Right lung (tissue), 5 donors: Measurements from ENCODE around the gene ACADVL. TPM values are rescaled to one million over a fixed set of nuclear protein-coding genes. Genes with fewer than 3 reads are reported as not detected.
A peak's percentile ranks its signal among the peaks of the same experiment; 100 is the strongest.
"Not testable (repeated sequence)": the region's sequence is repeated elsewhere in the genome, so short reads cannot be mapped to it uniquely, and the experiment has no call there.

ENCODE experiments used
- DNase-seq, 2 donors: peaks; one replicate each; pipeline ENCODE4 v3.0.0-alpha.2; 2013
- polyA plus RNA-seq, 5 donors: library from polyadenylated mRNA; unstranded; fragments of 120-200 nt; gene quantifications; one replicate each; pipeline versions ENCODE4 v1.2.1 to v1.2.3, GENCODE V29; 2013; ENCODE audit warnings: inconsistent platforms in 1 of 5, low replicate concordance in 1 of 5; ENCODE audit not compliant: insufficient read length in 5 of 5, insufficient read depth in 1 of 5

Gene ACADVL
- polyA plus RNA-seq, 5 donors = 289 to 380 (median 360) TPM

DNA sequence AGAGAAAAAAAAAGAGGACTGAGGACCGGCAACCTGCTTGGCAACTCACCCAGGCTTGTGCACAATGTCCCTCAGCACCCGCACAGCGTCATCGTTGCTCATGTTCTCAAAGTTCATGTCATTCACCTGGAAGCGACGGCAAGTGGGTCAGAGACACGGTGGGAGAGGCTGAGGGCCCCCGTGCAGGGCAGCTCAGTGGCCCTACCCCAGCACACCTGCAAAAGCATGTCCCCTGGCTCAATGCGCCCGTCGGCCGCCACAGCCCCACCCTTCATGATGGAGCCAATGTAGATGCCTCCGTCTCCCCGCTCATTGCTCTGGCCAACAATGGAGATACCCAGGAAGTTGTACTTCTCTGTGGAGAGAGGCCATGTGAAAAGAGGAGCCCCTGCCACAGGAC lies 9.2 kb downstream of the ACADVL start:
- DNase-seq = no peak

DNA sequence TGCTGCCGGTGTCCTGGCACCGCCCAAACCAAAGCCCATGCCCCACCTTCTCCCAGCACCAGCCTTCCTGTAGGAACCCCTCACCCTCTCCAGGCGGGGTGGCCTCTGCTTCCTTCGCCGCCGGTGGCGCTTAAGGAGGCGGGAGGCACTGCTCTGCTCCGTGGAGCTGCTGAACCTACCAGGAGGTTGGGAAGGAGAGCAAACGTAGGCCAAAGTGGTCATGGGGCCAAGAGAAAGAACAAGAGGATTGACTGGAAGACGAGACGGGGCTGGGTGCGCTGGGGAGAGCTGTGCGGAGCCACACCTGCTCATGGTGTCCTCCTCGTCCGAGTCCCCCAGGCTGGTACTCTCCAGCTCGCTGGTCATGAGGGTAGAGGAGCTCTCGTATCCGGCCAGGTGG lies 9.8 kb downstream of the ACADVL start:
- DNase-seq = no peak

DNA sequence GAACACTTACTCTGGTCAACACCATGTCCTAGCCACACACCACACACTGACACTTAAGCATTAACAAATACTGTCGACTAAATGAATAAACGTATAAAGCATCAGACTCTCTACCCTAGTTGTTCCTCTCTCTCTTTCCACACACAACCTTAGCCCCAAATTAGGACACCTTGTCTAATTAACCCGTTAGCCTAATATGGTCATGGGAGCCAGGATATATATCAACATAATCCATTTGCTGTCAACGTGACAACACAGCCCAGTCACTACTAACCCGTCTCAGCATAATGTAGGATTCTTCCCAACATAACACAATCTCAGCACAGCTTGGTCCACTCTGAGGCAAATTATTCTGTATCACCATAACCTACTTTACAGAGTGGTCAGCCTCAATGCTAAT lies 12.4 kb downstream of the ACADVL start:
- DNase-seq = no peak

DNA sequence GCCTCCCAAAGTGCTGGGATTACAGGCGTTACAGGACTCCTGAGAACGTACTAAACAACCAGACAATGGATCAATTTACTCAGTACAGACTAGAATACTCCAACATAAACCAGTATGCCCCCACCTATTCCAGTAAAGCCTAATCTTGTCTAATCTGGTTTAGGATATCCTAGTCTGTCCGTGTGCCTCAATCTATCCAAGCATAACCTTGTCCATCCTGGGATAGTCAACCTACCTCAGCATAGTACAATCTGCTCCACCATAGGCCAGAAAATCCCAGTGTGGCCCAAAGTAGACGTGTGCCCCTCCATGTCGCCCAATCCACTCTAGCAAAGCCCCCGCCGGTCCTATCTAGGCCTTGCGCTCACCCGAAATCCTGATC lies 14.0 kb downstream of the ACADVL start:
- no peak for DNase-seq

DNA sequence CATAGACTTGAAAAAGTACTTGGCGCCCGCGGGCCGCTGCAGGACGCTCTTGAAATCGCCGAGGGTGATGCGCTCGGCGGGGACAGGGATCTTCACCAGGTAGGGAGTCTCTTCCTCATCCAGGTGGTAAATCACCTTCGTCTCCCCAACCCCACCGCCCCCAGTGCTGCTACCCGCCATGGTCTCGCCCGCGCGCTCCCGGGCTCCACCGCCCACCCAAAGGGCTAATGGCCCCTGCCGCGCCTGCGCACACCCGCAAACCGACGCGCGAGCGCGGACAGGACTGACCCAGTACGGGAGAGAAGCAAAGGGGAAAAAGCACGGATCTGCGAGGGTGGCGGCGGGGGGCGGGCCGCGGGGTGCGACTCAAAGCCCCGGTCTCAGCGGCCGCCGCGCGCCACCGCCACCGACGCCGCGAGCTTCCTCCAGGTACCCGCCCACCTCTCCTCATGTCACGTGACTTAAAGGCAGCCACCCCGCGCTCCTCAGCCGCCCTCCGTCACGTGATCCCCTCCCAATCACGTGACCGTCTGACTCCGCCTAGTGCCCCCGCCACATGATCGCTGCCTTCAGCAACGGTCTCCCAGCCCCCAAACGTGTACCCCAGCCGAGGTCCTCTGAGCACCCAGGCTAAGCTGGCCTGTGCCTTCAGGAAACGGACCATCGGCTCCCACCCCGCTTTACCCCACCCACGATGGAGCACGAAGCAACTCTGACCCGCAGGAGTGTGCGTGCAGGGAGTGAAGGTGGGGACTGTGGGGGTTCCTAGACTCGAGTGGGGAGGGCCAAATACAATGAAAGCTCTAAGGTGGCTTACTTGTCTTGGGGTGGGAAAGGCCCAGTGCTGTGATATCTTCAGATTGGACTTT lies 14.6 kb downstream of the ACADVL start, which contains the start of gene DVL2:
Gene DVL2 (minus strand): TSS at position 435 of the 869 bp plus-strand sequence. CDS start 255 bp downstream, at position 180.
- DNase-seq = peak; percentile 92 to 94

DNA sequence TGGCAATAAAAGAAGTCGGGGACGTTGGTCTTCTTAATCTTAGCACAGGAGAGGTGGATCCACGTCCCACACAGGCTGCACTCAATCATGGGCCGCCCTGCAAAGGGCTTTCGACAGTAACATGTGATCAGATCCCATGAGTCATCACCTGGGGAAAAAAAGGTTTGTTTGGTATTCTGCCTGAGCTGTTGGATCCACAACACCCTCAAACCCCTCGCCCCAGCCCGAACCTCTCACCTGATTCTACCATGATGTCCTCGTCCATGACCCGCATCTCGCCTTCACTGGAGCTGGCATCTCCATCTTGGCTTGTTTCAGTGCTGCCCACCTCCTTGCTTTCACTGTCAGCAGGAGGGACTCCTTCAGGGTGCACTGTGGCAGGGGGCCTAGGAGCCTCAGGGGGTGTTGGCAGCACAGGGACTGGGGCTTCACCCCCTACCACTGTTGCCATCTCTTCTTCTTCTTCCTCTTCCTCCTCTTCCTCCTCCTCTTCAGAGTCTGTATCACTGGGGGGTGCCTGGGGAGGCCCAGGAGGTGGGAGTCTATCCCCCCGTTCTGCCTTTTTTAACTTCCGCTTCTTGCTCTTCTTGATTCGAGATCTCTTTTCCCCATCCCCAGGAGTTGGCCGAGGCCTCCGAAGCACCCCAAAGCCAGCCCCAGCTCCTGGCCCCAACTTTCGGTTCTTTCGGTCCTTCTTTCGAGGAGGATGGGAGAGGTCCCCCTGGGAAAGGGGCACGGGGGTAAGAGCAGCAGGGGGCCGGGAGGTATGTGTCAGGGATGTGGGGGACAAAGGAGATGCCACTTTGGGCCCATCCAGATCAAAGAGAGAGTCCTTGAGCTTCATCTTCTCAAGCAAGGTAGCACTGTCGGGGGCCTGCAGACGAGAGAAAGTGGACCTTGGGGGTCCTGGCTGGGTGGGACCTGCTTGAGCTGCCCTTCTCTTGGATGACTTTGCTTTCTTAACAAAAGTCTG lies 16.2 kb downstream of the ACADVL start:
- DNase-seq = no peak

DNA sequence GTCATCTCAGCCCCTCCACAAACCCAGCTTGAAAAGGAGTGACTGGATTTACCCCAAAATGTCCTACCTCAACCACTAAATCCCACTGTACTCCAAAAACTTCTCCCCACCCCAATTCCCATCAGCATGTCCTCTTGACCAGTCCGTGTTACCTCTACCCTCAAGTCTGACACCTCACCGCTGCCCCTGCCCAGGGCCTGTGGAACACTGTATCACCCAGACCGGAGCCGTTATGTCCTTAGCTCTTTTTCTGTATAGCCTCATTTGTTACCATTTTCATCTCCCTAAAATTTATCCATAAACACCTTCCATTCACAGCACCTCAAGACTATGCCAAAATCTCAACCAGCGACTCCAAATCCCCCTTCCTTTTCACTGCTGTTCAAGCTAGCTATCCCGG lies 17.1 kb downstream of the ACADVL start:
- DNase-seq = no peak

DNA sequence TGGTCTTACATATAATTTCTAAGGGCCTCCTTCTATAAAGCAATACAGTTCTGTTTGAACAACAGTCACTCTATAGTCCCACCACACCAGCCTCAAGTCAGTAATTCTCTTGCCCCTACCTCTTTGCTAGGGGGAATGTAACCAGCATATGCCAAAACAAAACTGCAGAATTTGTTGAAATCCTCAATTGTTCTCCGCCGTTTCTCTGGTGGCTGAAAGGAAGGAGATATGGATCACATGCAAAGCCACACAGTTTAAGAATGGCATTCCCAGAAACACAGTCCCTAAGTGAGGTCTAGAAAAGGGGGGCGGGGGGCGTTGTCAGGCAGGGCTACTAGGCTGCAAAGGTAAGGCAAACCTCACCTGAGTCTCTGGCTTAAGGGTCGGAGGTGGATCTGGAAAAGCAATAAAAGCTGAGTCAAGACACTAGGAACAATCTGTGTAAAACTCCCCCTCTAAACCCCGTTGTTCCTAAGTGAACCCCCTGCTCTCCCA lies 17.6 kb downstream of the ACADVL start:
- DNase-seq = no peak

DNA sequence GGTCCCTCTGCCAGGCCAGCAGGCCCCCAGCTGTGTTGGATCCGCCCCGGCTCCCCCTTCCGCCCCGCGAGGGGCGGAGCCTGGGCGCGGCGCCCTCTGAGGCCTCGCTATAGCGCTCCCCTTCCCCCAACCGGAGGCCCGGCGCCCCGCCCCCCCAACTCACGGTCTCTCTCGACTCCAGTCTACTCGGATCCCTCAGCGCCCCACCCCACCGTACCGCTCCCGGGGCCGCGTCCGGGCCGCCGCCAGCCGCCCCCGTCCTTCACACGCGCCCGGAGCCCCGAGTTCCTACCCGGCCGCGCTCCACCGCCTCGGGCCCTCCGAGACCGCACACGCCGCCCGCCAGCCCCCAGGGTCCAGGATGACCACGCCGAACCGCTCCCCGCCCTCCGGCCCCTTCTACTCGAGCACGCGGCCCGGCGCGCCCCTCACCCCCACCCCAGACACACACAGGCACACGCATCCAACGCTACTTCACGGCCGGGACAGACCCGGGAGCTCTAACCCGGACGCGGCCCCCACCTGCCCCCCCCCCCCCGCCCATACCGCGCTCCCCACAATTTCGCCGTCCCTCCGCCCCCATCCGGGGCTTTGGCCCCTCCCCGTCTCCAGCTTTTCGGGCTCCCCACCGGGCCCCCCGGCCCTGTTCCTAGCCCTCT lies 18.2 kb downstream of the ACADVL start:
- peak; percentile 76 to 82 for DNase-seq

DNA sequence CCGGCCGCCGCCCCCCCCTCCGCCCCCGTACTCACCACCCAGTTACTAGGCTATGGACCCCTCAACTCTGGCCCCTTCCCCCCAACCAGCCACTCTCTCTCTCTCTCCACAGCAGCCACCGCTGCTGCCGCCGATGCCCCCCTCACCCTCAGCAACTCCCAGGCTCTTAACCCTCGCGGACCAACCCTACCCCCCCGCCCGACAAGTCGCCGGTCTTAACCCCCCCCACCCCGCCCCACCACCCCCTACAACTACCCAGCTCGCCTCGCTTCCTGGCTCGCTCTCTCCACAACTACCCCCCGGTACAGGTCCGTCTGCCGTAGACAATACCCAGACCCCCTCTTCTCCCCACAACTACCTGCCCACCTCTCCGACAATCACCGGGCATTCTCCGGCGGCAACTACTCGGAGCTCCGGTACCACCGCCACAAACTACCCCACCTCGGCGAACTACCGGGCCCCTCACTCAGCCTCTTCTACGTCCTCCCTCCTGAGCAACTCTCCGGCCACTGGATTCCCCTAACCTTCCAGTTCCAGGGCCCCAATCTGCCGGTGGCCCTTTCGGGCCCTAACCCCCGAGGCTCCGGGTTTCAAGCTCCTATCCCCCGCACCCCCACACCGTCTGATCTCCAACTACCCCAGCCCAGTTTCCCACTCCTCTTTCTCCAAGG lies 18.8 kb downstream of the ACADVL start:
- no peak for DNase-seq

DNA sequence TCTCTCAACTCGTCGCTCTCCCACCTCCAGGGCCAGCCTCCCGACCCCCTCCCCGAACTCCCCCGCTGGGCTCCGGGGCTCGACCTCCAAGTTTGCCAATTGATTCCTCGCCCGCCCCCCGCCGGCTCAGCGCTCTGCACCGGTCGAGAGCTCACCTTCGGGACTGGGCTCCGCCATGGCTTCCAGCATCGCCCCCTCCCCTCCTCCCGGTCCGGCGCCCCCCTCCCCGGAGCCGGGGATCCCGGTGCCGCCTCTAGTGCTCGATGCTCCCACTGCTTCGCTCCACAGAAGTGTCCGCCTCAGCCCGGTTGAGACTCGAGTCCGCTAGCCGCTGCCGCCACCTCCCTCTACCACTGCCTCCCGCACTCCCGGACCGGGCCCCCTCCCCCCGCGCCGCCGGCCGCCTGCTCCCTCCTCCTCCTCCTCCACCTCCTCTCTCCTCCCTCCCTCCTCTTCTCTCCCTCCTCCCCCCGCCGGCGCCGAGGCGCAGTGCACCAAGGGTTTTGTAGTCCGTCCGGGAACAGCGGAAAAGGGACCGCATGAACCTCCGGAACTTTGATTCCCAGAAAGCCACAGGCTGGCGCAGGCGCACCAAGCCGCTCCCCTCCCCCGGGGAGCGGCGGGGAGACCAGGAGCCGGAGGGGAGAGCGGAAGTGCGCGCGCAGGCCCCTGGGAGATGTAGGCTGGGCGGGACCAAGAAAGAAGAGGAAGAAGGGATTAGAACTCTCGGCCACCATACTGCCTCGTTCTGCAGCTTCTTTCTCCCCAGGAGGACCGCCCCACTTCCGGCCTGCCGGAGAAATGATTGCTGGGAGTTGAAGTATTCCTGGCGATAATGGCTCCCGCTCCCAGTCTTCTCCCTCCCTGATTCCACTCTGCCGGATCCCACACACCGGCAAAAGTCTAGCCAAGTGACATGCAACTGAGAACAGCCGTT lies 19.6 kb downstream of the ACADVL start, which contains the start of gene PHF23:
Gene PHF23 (minus strand): TSS at position 367 of the 937 bp plus-strand sequence. CDS start 178 bp downstream, at position 189.
- DNase-seq = peak; percentile 99 to 100

DNA sequence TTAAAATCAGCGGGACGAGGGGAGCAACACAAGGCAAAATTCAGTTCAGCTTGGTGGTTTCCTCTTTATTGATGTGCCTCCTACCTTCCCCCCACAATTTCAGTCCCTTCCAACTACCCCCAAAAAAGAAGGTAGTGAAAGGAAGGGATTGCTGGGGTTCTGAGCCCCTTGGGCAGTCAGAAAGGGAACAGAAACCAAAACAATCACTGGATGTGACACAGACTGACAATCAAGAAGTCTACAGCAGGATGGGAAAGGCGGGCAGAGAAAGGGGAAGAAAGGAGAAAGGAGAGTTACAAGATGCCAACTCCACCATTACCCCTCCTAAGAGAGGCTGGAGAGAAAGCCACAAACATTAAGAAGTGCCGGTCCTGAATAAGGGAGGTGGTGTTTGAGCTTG lies 20.6 kb downstream of the ACADVL start:
- DNase-seq = no peak

DNA sequence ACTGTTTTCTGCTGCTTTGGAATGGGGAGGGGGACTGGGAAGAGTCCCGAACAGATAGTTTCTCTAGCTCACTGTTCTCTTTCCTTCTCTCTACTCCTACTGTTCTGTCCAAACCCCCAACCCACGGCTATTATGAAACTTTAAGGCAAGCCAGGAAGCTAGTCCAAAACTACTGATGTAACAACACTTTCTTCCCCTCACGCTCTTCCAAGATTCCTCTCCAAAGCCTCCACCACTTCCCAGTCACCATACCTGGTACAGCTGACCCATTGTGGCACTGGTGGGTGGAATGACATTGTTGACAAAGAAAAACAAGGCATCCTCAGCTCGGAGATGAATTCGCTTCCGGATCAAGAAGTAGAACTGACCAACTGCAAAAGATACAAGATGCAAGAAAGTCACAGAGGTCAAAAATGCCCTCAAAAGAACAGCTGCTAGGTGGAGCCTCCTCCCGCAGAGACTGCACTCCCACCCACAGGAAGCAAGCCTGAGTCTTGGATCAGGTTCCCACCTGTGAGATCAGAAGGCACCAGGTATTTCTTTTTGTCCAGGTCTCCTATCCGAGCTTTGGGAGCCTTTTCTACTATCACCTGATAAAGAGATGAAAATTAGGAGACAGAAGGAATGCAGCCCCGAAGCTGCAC lies 21.5 kb downstream of the ACADVL start:
- no peak for DNase-seq

DNA sequence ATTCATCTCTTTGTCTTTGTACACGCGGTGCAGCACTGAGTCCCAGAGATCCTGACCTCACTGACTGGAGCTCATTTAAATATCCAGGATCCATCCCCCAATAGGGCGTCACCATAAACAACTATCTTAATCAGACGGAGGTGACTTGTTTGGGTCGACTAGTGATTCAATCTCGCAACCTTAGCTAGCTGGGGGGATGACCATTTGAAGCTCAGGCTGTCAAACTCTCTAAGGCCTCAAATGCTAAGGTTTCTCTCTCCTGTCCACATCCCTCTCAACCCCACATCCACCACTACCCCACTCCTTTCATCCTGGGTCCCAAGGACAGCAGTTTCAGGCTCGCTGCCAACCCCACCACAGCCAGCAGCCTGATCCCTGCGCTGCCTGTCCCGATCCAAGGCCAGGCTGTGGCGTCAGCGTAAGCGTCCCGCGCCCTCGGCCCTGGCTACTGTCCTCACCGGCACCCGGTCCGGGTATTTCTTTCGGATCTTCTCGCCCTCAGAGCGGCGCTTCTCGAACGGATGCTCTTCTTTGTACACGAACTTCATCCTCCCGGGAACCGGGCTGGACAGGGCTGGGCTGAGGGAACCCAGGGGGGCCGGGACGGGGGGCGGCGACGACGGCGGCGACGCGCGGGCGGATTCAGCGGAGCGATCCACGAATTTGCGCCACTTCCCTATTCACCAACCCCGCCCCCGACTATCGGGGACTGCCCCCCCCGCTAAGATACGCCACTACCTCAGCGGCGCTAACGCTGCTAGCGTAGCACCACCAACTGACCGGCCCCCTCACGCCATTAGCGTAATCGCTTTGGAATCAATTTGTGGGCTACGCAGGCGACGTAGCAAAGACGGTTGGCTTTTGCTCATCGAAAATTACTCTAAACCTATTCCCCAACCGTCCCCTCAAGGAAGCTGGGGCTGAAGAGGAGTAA lies 22.3 kb downstream of the ACADVL start, which contains the start of gene GABARAP:
Gene GABARAP (minus strand): TSS at position 667 of the 934 bp plus-strand sequence. CDS start 119 bp downstream, at position 548.
- peak; percentile 97 to 98 for DNase-seq

DNA sequence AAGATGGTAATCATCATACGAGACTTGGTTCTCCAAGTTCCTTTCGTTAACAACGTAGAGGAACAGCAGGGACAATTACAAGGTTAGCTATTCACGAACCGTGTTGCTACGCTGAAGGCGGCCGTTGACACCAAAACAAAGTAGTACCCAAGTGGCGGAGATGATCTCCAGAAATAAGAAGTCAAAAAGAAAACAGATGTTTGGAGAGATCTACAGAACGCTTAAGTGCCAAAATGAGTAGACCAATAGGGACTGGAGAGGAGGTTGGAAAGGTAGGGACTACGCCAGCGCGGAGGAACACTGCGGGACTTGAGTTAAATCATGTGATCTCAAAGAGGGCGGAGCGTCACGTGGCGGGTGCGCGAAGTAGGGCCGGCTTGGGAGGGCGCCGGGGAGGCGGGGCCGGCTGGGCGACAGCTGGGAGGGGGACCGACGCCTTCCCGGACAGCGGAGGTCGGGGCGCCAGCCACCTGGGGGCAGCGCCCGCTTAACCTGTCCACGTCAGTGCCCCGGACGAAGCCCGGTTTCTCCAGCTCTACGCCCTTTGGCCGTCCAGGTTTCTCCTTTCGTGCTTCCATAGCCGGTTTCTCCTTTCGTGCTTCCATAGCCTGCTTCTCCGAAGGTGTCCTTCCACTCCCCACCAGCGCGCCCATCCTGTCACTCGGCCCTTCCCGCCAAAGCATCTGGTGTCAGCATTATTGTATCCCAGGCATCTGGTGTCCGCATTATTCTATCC lies 23.1 kb downstream of the ACADVL start:
- peak; percentile 95 to 97 for DNase-seq

DNA sequence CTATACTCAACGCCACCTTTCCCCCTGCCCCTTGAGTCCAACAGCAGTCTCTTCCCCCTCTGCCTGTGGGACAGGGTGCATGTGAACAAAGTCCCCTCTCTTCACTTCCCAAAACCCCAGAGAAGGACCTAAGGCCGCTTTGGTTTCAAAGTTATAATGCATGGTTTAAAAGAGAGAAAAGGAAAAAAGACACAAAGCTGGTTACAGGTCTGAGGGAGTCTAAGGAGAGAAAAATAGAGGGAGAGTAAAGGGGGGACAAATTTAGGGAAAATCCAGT lies 23.7 kb downstream of the ACADVL start:
- DNase-seq = no peak

DNA sequence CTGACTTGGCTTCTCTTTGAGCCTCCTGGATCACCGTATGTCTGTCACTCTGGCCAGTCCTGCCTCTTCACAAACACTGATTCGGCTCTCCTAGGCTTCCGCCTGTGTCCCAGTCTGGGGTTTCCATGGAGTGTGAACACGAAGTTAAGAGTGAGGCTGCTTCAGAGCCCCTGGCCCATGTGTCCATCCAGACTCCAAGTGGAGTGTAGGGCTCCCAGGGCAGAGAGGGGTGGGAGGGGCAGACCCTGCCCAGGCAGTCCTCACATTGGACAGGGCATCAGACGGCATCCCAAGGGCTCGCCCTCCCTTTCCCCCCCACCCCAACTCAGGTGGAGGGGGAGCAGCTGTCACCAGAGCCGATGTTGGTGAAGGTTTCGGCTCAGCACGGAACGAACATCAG lies 24.1 kb downstream of the ACADVL start:
- not testable (repeated sequence) for DNase-seq

DNA sequence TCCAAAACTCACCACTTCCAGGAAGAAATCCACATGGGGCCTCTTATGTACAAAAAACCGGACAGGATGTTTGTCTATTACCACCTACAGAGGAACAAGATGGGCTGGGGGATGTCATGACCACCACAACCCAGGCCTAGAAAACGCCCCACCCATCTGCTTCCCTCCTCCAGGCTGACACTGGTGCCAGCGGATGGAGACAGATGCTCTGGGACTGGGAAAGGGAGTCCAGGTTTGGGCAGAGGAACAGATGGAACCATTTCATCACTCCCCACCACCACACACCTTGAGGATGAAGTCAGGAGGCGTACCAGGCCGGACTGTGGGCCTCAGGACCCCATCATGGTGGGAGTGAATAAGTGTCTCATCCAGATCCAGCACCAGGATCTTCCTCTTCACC lies 27.0 kb downstream of the ACADVL start:
- no peak for DNase-seq
